ENCODE measurements around the gene B9D1.

B9D1 gene

DNA sequence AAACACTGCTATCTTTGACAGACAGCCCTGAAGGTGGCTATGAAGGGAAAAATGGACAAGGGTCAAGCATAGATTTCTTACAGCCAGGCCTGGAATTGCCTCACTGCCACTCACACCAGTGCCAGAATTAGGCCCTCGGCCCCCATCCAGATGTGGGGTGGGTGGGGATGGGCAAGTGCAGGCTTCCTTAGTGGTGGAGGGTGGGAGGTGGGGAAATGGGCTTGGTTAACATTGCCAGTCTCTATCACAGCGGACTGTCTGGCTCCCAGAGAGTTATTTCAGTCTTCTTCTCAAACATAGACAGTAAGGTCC lies 24.9 kb downstream of the B9D1 start:
- no peaks in the 10 kb centered on the region for H3K27me3 ChIP-seq (replicated peaks; ENCODE audit: insufficient read depth, low read length)
- H2AFZ ChIP-seq (ENCODE audit: low read length) = no peak overlapping the region
- H3K4me1 ChIP-seq (ENCODE audit: low read length) = no peaks in the 10 kb centered on the region

DNA sequence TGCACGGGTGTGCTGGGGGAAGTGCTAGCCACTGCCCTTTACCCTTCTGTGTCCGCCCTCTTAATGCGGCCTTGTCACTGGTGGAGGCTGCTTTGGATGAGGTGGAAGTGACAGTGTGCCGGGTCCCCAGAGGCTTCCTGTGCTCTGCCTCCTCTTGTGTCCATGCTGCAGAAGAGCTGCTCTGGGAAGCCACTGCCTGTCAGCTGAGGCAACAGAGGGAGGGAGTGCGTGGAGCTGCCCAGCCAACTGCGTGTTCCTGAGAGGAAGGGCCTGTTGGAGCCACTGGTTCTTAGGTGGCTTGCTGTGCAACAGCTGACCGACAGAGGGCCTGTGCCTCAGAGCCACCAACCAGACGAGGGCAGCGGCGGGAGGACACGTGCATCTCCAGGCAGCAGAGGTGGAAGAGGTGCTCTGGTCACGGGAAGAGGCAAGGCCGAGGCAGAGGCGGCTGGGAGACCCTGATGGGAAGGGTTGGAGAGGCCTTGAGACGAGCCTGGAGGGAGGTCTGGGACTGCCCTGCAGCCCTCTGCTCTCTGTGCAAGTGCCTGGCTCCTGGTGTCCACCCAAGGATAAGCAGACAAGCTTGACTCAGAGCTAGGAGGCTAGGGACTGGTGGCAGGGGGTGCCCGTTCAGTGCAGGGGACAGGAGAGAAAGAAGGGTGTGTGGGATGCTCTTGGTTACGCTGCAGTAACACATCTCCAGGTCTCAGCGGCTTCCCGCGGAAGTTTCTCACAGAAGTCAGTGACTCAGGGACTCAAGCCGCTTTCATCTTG lies 25.4 kb downstream of the B9D1 start:
- Histone ChIP-seq H3K27me3 (replicated peaks; ENCODE audit: insufficient read depth, low read length) (no peaks in the 10 kb centered on the region), H3K9ac (ENCODE audit: low read length) (no peak overlapping the region), H3K4me2 (ENCODE audit: low read depth, low read length) (no peak overlapping the region), H4K20me1 (ENCODE audit: insufficient read depth, low read length) (no peaks in the 10 kb centered on the region), H3K4me3 (ENCODE audit: low read length) (no peak overlapping the region), H3K27ac (ENCODE audit: low read length) (no peak overlapping the region), H3K9me2 (replicated peaks; ENCODE audit: insufficient read depth, low read length) (no peaks in the 10 kb centered on the region), H3K9me3 (replicated peaks; ENCODE audit: insufficient read depth, low read length) (no peaks in the 10 kb centered on the region), H3F3A (ENCODE audit: insufficient read depth, low read length) (no peaks in the 10 kb centered on the region), H3K4me1 (ENCODE audit: low read length) (no peaks in the 10 kb centered on the region), H3K79me2 (ENCODE audit: low read length) (no peaks in the 10 kb centered on the region), H2AFZ (ENCODE audit: low read length) (no peak overlapping the region), H3K36me3 (replicated peaks; ENCODE audit: insufficient read depth, low read length) (no peaks in the 10 kb centered on the region)
- DNase-seq = no peak
- no peak for TF ChIP-seq EZH2phosphoT487 (IDR thresholded peaks at IDR 0.05; ENCODE audit: low read length)
- TF ChIP-seq EZH2 (optimal IDR thresholded peaks at IDR 0.05; ENCODE audit: low read depth, low read length) = no peak
- TF ChIP-seq, protein P1, sequence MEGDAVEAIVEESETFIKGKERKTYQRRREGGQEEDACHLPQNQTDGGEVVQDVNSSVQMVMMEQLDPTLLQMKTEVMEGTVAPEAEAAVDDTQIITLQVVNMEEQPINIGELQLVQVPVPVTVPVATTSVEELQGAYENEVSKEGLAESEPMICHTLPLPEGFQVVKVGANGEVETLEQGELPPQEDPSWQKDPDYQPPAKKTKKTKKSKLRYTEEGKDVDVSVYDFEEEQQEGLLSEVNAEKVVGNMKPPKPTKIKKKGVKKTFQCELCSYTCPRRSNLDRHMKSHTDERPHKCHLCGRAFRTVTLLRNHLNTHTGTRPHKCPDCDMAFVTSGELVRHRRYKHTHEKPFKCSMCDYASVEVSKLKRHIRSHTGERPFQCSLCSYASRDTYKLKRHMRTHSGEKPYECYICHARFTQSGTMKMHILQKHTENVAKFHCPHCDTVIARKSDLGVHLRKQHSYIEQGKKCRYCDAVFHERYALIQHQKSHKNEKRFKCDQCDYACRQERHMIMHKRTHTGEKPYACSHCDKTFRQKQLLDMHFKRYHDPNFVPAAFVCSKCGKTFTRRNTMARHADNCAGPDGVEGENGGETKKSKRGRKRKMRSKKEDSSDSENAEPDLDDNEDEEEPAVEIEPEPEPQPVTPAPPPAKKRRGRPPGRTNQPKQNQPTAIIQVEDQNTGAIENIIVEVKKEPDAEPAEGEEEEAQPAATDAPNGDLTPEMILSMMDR (IDR thresholded peaks at IDR 0.05; ENCODE audit: low read length) = no peak

More for the DNA sequence above, 24.9 kb downstream of the B9D1 start:
- H3K9ac ChIP-seq (ENCODE audit: low read length) = no peak overlapping the region
- H3K27ac ChIP-seq (ENCODE audit: low read length) = no peak overlapping the region
- no peak for DNase-seq
- H3K9me2 ChIP-seq (replicated peaks; ENCODE audit: insufficient read depth, low read length) = no peaks in the 10 kb centered on the region
- no peak overlapping the region for H3K4me3 ChIP-seq (ENCODE audit: low read length)
- no peaks in the 10 kb centered on the region for H3K9me3 ChIP-seq (replicated peaks; ENCODE audit: insufficient read depth, low read length)
- H3K4me2 ChIP-seq (ENCODE audit: low read depth, low read length) = no peak overlapping the region
- no peaks in the 10 kb centered on the region for H3K36me3 ChIP-seq (replicated peaks; ENCODE audit: insufficient read depth, low read length)
- no peaks in the 10 kb centered on the region for H3K79me2 ChIP-seq (ENCODE audit: low read length)
- no peaks in the 10 kb centered on the region for H4K20me1 ChIP-seq (ENCODE audit: insufficient read depth, low read length)
- TF ChIP-seq EZH2 (optimal IDR thresholded peaks at IDR 0.05; ENCODE audit: low read depth, low read length) = no peak
- no peak for TF ChIP-seq EZH2phosphoT487 (IDR thresholded peaks at IDR 0.05; ENCODE audit: low read length)
- TF ChIP-seq, protein P1 (IDR thresholded peaks at IDR 0.05; ENCODE audit: low read length) = no peak
- no peaks in the 10 kb centered on the region for H3F3A ChIP-seq (ENCODE audit: insufficient read depth, low read length)

DNA sequence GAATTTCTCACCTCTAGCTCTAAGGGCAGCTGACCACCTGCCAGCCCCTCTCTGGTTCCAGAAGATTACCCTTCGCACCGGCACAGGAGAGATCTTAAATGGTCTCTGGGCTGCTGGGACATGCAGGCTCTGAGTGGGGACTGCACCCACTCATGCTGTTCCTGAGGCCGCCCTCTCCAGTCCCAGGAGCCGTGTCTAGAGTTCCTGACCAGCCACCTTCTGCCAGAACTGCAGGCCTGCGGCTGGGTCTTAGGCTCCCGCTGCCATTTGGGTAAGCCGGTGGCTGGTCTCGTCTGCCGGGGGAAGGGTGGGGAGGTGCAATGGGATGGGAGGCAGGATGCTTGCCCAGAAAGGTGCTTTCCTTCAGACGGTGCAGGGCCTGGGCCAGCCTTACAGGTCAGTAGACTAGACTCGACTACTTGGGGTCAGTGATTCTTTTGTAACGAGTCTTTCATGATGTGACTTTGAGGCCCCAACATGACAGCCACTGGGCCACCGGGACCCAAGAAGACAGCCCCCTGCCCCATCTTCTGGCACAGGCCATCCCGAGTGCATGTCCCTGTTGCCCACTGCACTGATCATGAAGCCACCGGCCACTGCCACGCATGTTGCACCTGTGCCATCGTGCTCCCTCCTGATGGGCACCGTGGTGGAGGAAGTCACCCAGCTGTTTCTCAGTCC lies 26.4 kb downstream of the B9D1 start:
- TF ChIP-seq, protein P1 (IDR thresholded peaks at IDR 0.05; ENCODE audit: low read length) = no peak
- TF ChIP-seq EZH2 (optimal IDR thresholded peaks at IDR 0.05; ENCODE audit: low read depth, low read length) (no peak), EZH2phosphoT487 (IDR thresholded peaks at IDR 0.05; ENCODE audit: low read length) (no peak)
- Histone ChIP-seq H3K4me3 (ENCODE audit: low read length) (no peak overlapping the region), H3F3A (ENCODE audit: insufficient read depth, low read length) (no peaks in the 10 kb centered on the region), H3K27ac (ENCODE audit: low read length) (no peak overlapping the region), H3K79me2 (ENCODE audit: low read length) (no peaks in the 10 kb centered on the region), H3K9me2 (replicated peaks; ENCODE audit: insufficient read depth, low read length) (no peaks in the 10 kb centered on the region), H2AFZ (ENCODE audit: low read length) (no peak overlapping the region), H3K4me2 (ENCODE audit: low read depth, low read length) (no peak overlapping the region), H3K4me1 (ENCODE audit: low read length) (no peaks in the 10 kb centered on the region), H3K9me3 (replicated peaks; ENCODE audit: insufficient read depth, low read length) (no peaks in the 10 kb centered on the region), H4K20me1 (ENCODE audit: insufficient read depth, low read length) (no peaks in the 10 kb centered on the region), H3K36me3 (replicated peaks; ENCODE audit: insufficient read depth, low read length) (no peaks in the 10 kb centered on the region), H3K9ac (ENCODE audit: low read length) (no peak overlapping the region), H3K27me3 (replicated peaks; ENCODE audit: insufficient read depth, low read length) (no peaks in the 10 kb centered on the region)
- no peak for DNase-seq

Data from MM.1S (cell line).